ENCODE data around the gene ACTG1.
A peak's percentile ranks its signal among the peaks of the same experiment; 100 is the strongest.

ACTG1 gene

GRCh38 chr17:81498953-81499600 lies 13.5 kb downstream of the ACTG1 start:
- no peak for DNase-seq (ENCODE audit: low read depth)

- no peak for DNase-seq (ENCODE audit: low read depth)
Observed at GRCh38 chr17:81494626-81495377, 17.8 kb downstream of the ACTG1 start.

- DNase-seq (ENCODE audit: low read depth): no peak
Observed at GRCh38 chr17:81493198-81494038, 19.2 kb downstream of the ACTG1 start.

- DNase-seq (ENCODE audit: low read depth): no peak
Observed at GRCh38 chr17:81492706-81493105, 19.9 kb downstream of the ACTG1 start.

GRCh38 chr17:81492202-81492601 lies 20.4 kb downstream of the ACTG1 start:
- DNase-seq (ENCODE audit: low read depth): no peak

GRCh38 chr17:81491761-81492160 lies 20.8 kb downstream of the ACTG1 start:
- no peak for DNase-seq (ENCODE audit: low read depth)

GRCh38 chr17:81491181-81491581 lies 21.4 kb downstream of the ACTG1 start:
- no peak for DNase-seq (ENCODE audit: low read depth)

- no peak for DNase-seq (ENCODE audit: low read depth)
Observed at GRCh38 chr17:81489998-81490992, 22.3 kb downstream of the ACTG1 start.

GRCh38 chr17:81489012-81489997 lies 23.3 kb downstream of the ACTG1 start:
- DNase-seq (ENCODE audit: low read depth): no peak

GRCh38 chr17:81488276-81488860 lies 24.2 kb downstream of the ACTG1 start:
- DNase-seq (ENCODE audit: low read depth): no peak

GRCh38 chr17:81487487-81488275 lies 24.9 kb downstream of the ACTG1 start:
- DNase-seq (ENCODE audit: low read depth): peak; percentile 55

GRCh38 chr17:81487089-81487486 lies 25.5 kb downstream of the ACTG1 start:
- no peak for DNase-seq (ENCODE audit: low read depth)

- no peak for DNase-seq (ENCODE audit: low read depth)
Observed at GRCh38 chr17:81486199-81486810, 26.3 kb downstream of the ACTG1 start.

- peak; percentile 69 for DNase-seq (ENCODE audit: low read depth)
Observed at GRCh38 chr17:81484195-81484979, 28.2 kb downstream of the ACTG1 start.

- DNase-seq (ENCODE audit: low read depth): no peak
Observed at GRCh38 chr17:81483862-81484194, 28.8 kb downstream of the ACTG1 start.

- no peak for DNase-seq (ENCODE audit: low read depth)
Observed at GRCh38 chr17:81483085-81483861, 29.3 kb downstream of the ACTG1 start.

GRCh38 chr17:81482673-81483072 lies 29.9 kb downstream of the ACTG1 start:
- DNase-seq (ENCODE audit: low read depth): no peak
